Glutamatergic neuron (in vitro differentiated cells): ENCODE measurements around the gene LILRA6. TPM values are rescaled to one million over a fixed set of nuclear protein-coding genes. Genes with fewer than 3 reads are reported as not detected.
A peak's percentile ranks its signal among the peaks of the same experiment; 100 is the strongest.

Source experiments
- DNase-seq: peaks from one replicate; pipeline ENCODE4 v3.0.0; 2022
- H3K27ac Mint-ChIP-seq: one replicate; pipeline ENCODE4 v1.8.0; 2020; ENCODE audit warnings: mild to moderate bottlenecking, mixed read lengths, inconsistent platforms; ENCODE audit not compliant: unreplicated experiment
- H3K27me3 Mint-ChIP-seq: one replicate; pipeline ENCODE4 v1.8.0; 2020; ENCODE audit warnings: mild to moderate bottlenecking, moderate library complexity, mixed read lengths, inconsistent platforms; ENCODE audit not compliant: unreplicated experiment
- H3K36me3 Mint-ChIP-seq: one replicate; pipeline ENCODE4 v1.8.0; 2020; ENCODE audit warnings: mild to moderate bottlenecking, mixed read lengths, inconsistent platforms; ENCODE audit not compliant: unreplicated experiment
- H3K4me1 Mint-ChIP-seq: one replicate; pipeline ENCODE4 v1.8.0; 2020; ENCODE audit warnings: mild to moderate bottlenecking, low read depth, mixed read lengths, inconsistent platforms; ENCODE audit not compliant: unreplicated experiment
- H3K4me3 Mint-ChIP-seq: one replicate; pipeline ENCODE4 v1.8.0; 2020; ENCODE audit warnings: mild to moderate bottlenecking, mixed read lengths, inconsistent platforms; ENCODE audit not compliant: unreplicated experiment
- H3K9me3 Mint-ChIP-seq: one replicate; pipeline ENCODE4 v1.8.0; 2020; ENCODE audit warnings: mild to moderate bottlenecking, moderate library complexity, mixed read lengths, inconsistent platforms; ENCODE audit not compliant: unreplicated experiment
- total RNA-seq: library from RNA; stranded (reverse); fragmentation: NEBNext Ultra II Directional; extraction: Animal tissue kit (Norgen Biotek cat#: 25700); gene quantifications from one replicate; pipeline ENCODE4 v1.2.1, GENCODE V29; 2021; ENCODE audit not compliant: unreplicated experiment
- TF ChIP-seq, protein P1 (sequence below): fragments of 200-600 bp; sonication (generic); IDR thresholded peaks from one replicate; pipeline ENCODE4 v1.5.0; 2021; ENCODE audit not compliant: partially characterized antibody, unreplicated experiment

The LILRA6 gene
- total RNA-seq, 1 donor from 2014 or later = not detected

DNA sequence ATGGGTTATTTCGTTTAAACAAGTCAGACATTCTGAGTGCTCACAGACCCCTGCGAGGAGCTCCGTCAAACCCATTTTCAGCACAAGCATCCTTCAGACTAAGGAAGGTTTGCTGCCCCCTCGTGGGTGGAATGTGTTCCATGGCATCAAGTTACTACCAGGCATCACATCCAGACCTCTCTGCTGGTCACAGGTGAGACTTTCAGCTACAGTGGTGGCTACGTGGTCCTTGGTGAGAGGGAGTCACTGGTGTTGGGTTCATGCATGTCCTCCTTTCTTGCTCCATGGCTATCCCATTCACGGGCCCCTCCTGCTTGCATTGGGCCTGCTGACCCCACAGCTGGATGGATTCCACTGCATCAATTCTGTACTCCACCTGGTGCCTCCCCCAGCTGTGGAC lies 23.5 kb upstream of the LILRA6 start:
- Mint-ChIP-seq H3K36me3 (no peaks in the 10 kb centered on the region), H3K9me3 (peaks cover 4% of the 10 kb centered on the region), H3K4me1 (peaks cover 2% of the 10 kb centered on the region), H3K4me3 (no peak overlapping the region), H3K27ac (no peak overlapping the region), H3K27me3 (peaks cover 2% of the 10 kb centered on the region)
- TF ChIP-seq, protein P1, sequence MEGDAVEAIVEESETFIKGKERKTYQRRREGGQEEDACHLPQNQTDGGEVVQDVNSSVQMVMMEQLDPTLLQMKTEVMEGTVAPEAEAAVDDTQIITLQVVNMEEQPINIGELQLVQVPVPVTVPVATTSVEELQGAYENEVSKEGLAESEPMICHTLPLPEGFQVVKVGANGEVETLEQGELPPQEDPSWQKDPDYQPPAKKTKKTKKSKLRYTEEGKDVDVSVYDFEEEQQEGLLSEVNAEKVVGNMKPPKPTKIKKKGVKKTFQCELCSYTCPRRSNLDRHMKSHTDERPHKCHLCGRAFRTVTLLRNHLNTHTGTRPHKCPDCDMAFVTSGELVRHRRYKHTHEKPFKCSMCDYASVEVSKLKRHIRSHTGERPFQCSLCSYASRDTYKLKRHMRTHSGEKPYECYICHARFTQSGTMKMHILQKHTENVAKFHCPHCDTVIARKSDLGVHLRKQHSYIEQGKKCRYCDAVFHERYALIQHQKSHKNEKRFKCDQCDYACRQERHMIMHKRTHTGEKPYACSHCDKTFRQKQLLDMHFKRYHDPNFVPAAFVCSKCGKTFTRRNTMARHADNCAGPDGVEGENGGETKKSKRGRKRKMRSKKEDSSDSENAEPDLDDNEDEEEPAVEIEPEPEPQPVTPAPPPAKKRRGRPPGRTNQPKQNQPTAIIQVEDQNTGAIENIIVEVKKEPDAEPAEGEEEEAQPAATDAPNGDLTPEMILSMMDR = peak; percentile 94
- peak; percentile 91 for DNase-seq

- no peak for DNase-seq
- Mint-ChIP-seq H3K27me3 (peaks cover 2% of the 10 kb centered on the region), H3K4me1 (no peaks in the 10 kb centered on the region), H3K36me3 (no peaks in the 10 kb centered on the region), H3K9me3 (peaks cover 2% of the 10 kb centered on the region), H3K4me3 (no peak overlapping the region), H3K27ac (no peak overlapping the region)
- TF ChIP-seq, protein P1 = no peak
These were observed 19.9 kb upstream of the LILRA6 start for GRCh38 chr19:54262470-54262869.

DNA sequence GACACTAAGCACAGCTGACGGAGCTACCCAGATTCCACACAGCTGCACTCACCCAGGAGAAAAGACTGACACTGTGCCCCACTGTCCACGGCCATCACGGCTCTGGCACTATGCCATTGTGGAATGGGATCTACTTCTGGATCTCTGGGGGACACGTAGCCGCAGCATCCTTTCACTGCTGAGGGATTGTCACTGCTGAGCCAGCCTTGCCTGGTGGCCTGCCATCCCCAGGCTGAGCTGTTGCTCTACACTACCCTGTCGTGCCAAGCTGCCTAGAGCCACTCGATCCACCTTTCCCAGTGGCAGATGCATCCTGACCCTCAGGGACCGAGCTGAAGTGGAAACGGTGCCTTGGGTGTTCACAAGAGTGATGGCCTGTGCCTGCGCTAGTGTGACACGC lies 19.5 kb upstream of the LILRA6 start:
- Mint-ChIP-seq H3K4me1 (no peaks in the 10 kb centered on the region), H3K9me3 (peaks cover 2% of the 10 kb centered on the region), H3K27me3 (peaks cover 2% of the 10 kb centered on the region), H3K27ac (no peak overlapping the region), H3K4me3 (no peak overlapping the region), H3K36me3 (no peaks in the 10 kb centered on the region)
- TF ChIP-seq, protein P1 = no peak
- DNase-seq = no peak

DNA sequence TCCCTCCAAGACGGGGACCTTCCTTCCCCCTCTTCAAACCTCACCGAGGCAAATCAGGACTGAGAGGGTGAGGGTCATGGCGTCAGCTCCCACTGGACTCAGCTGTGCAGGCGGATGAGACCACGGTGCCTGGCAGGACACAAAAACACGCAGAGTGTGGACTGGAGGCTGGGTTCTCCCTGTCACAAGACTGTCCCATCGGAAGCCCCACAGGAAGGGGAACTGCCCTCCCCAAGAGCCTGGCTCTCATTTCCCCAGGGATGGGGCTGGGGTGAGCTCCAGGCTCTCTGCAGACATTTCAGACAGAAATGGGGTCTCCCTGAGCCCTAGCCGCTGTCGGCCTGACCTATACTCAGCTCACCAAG lies 14.5 kb upstream of the LILRA6 start, which contains the start of gene LILRB5:
Gene LILRB5 (minus strand): TSS at position 158 of the 365 bp plus-strand sequence. CDS start 80 bp downstream, at position 78.
- Mint-ChIP-seq H3K36me3 (no peaks in the 10 kb centered on the region), H3K4me3 (no peak within 1 kb of the TSS), H3K27ac (no peak within 1 kb of the TSS), H3K9me3 (peaks cover 5% of the 10 kb centered on the region), H3K4me1 (peaks cover 4% of the 10 kb centered on the region), H3K27me3 (peaks cover 8% of the 10 kb centered on the region)
- TF ChIP-seq, protein P1 = no peak
- DNase-seq = no peak

GRCh38 chr19:54256250-54257115 lies 13.9 kb upstream of the LILRA6 start:
- H3K27ac Mint-ChIP-seq = no peak overlapping the region
- H3K36me3 Mint-ChIP-seq = no peaks in the 10 kb centered on the region
- peaks cover 4% of the 10 kb centered on the region for H3K4me1 Mint-ChIP-seq
- DNase-seq = no peak
- no peak overlapping the region for H3K4me3 Mint-ChIP-seq
- TF ChIP-seq, protein P1 = no peak
- peaks cover 8% of the 10 kb centered on the region for H3K27me3 Mint-ChIP-seq
- H3K9me3 Mint-ChIP-seq = peaks cover 5% of the 10 kb centered on the region
